ENCODE results near the gene ACTG1. TPM values are rescaled to one million over a fixed set of nuclear protein-coding genes. Genes with fewer than 3 reads are reported as not detected.

ACTG1 gene
- total and polyA plus RNA-seq, 2 donors (not counting 1 experiment from before 2014, with no cell fraction given): 803 to 1,677 TPM

DNA sequence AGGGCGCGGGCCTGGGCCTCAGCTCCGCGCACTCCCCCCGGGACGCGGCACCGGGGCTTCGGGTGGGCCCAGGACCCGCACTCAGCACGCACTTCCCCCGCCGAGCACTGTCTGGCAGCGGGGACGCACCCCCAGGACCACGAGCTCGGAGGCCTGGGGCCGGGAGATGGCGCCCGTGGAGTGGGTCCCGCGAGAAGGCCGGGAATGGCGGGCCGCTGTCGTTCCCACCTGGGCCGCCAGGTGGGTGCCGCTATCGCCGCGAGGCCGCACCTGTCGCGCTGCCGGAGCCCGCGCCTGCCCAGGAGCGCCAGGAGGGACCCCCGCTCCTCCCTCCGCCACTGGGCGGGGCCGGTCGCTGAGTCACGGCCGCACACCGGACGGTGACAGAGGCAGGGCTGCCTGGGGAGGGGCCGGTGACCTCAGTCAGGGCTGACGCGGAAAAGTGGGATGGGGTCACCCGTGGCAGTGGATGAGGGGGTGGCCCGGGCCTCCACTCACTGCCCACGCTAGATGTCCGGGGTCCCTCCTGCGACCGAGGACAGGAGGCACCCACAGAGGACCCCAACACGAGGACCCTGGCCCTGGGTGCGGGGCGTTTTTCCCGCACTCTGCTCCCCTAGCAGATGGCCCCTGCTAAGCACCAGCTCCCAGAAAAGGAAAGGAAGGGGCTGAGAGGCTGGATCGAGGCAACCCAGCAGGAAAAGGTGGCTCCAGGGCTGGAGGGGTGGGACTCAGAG lies 6.9 kb upstream of the ACTG1 start:
- CTCF ChIA-PET: interaction anchor here (0.5 to 7.3 kb wide), 15 partner anchors 10 to 1775 kb away, joined by 3 to 75 read pairs (median 6); partner anchors contain the start of gene FAAP100
- POLR2A ChIA-PET: interaction anchor here (0.8 to 3.0 kb wide), 5 partner anchors 11 to 81 kb away, joined by 3 to 32 read pairs (median 17); partner anchors contain the start of gene FAAP100

More for the DNA sequence above, 6.9 kb upstream of the ACTG1 start:
- peaks cover 66% of the 10 kb centered on the region for H3K79me2 ChIP-seq (ENCODE audit: control insufficient read depth, insufficient read depth, low read length)
- no peaks in the 10 kb centered on the region for H3K27me3 Mint-ChIP-seq
- peak overlapping the region; percentile 87 for H3K9ac ChIP-seq (ENCODE audit: low read length)
- TF ChIP-seq CTCF (IDR thresholded peaks at IDR 0.05) (peak; percentile 87), EZH2 (IDR thresholded peaks at IDR 0.05; ENCODE audit: borderline replicate concordance, insufficient read depth, low read depth, low read length, poor library complexity, severe bottlenecking) (no peak)
- ATAC-seq (ENCODE audit: low read depth) (peak; percentile 14), DNase-seq (peak; percentile 88)
- H3K4me1 ChIP-seq (ENCODE audit: control insufficient read depth in 2 of 2, insufficient read depth in 2 of 2, low read length in 2 of 2): peaks cover 37 to 55% of the 10 kb centered on the region in 2 donors
- peak overlapping the region; percentile 98 for H3K4me3 Mint-ChIP-seq
- peak overlapping the region; percentile 87 for H2AFZ ChIP-seq (ENCODE audit: insufficient read depth, low read depth, low read length, poor library complexity, severe bottlenecking)
- 2% methylated on average over 56 of the region's 61 CpGs for WGBS (ENCODE audit: insufficient coverage)
- H3K4me1 Mint-ChIP-seq: peaks cover 42% of the 10 kb centered on the region
- H3K27ac Mint-ChIP-seq: peak overlapping the region; percentile 86
- peaks cover 22% of the 10 kb centered on the region for H4K20me1 ChIP-seq (ENCODE audit: control insufficient read depth, insufficient read depth, low read length, poor library complexity, severe bottlenecking)
- H3K4me3 ChIP-seq (ENCODE audit: control extremely low read depth in 1 of 5, extremely low read depth in 1 of 5, insufficient read depth in 1 of 5, low read depth in 2 of 5, low read length in 4 of 5): peak overlapping the region in 4 of 5 experiments; percentile 47 to 94 (median 64)
- H3K27me3 ChIP-seq (replicated peaks in 1 of 4; ENCODE audit: control extremely low read depth in 1 of 4, control insufficient read depth in 3 of 4, insufficient read depth in 4 of 4, low read length in 3 of 4): no peaks in the 10 kb centered on the region
- H3K4me2 ChIP-seq (replicated peaks; ENCODE audit: low read depth, low read length, poor library complexity, severe bottlenecking): peak overlapping the region; percentile 99
- H3K9me3 Mint-ChIP-seq (ENCODE audit: insufficient read depth): no peaks in the 10 kb centered on the region
- peak overlapping the region; percentile 97 to 98 for H3K27ac ChIP-seq (ENCODE audit: low read length in 2 of 2)
- H3K9me3 ChIP-seq (ENCODE audit: control extremely low read depth in 1 of 3, control insufficient read depth in 2 of 3, insufficient read depth in 1 of 3, low read length in 2 of 3): no peaks in the 10 kb centered on the region
- intact Hi-C loops (cut with micrococcal nuclease): loop anchor here (1.0 to 10.0 kb wide), 5 partner anchors 82 to 1257 kb away; partner anchors contain the start of genes P4HB, RNF213 and SLC38A10
- H3K36me3 ChIP-seq (replicated peaks in 1 of 2; ENCODE audit: control extremely low read depth in 1 of 2, control insufficient read depth in 1 of 2, extremely low read depth in 1 of 2, insufficient read depth in 2 of 2, low read length in 1 of 2): peaks cover 0 to 6% of the 10 kb centered on the region in 2 experiments

Data from B cell (primary cell).